HG03520 (cell line): ENCODE measurements around the gene KSR2.

Experiments
- ATAC-seq: cut with Tn5 transposase; IDR thresholded peaks from one replicate; pipeline ENCODE4 v1.9.1; 2021; ENCODE audit warnings: mild to moderate bottlenecking, moderate library complexity; ENCODE audit not compliant: unreplicated experiment

The KSR2 gene

GRCh38 chr12:117547209-117547608, 421.6 kb downstream of the KSR2 start:
- ATAC-seq: no peak

- no peak for ATAC-seq
Measured at GRCh38 chr12:117545216-117545615, 423.6 kb downstream of the KSR2 start.

- ATAC-seq: no peak
Measured at GRCh38 chr12:117540011-117540410, 428.8 kb downstream of the KSR2 start.

- no peak for ATAC-seq
Measured at GRCh38 chr12:117538926-117539325, 429.9 kb downstream of the KSR2 start.

GRCh38 chr12:117538032-117538690, 430.6 kb downstream of the KSR2 start:
- ATAC-seq: no peak

- ATAC-seq: no peak
Measured at GRCh38 chr12:117533687-117534086, 435.1 kb downstream of the KSR2 start.

GRCh38 chr12:117530796-117531195, 438.0 kb downstream of the KSR2 start:
- no peak for ATAC-seq

GRCh38 chr12:117528538-117528937, 440.3 kb downstream of the KSR2 start:
- ATAC-seq: no peak

- ATAC-seq: no peak
Measured at GRCh38 chr12:117527479-117527855, 441.3 kb downstream of the KSR2 start.

- no peak for ATAC-seq
Measured at GRCh38 chr12:117526757-117527478, 441.9 kb downstream of the KSR2 start.

GRCh38 chr12:117525766-117526165, 443.0 kb downstream of the KSR2 start:
- no peak for ATAC-seq

GRCh38 chr12:117524806-117525205, 444.0 kb downstream of the KSR2 start:
- no peak for ATAC-seq

GRCh38 chr12:117523971-117524370, 444.8 kb downstream of the KSR2 start:
- ATAC-seq: no peak

GRCh38 chr12:117522559-117522958, 446.2 kb downstream of the KSR2 start:
- ATAC-seq: no peak

GRCh38 chr12:117521867-117522266, 446.9 kb downstream of the KSR2 start:
- ATAC-seq: no peak

- no peak for ATAC-seq
Measured at GRCh38 chr12:117521346-117521745, 447.4 kb downstream of the KSR2 start.

GRCh38 chr12:117518594-117519270, 450.1 kb downstream of the KSR2 start:
- no peak for ATAC-seq

GRCh38 chr12:117517219-117517739, 451.5 kb downstream of the KSR2 start:
- ATAC-seq: no peak

- ATAC-seq: no peak
Measured at GRCh38 chr12:117516034-117516433, 452.8 kb downstream of the KSR2 start.

GRCh38 chr12:117514016-117514415, 454.8 kb downstream of the KSR2 start:
- no peak for ATAC-seq

GRCh38 chr12:117513353-117513752, 455.4 kb downstream of the KSR2 start:
- ATAC-seq: no peak

GRCh38 chr12:117508468-117508867, 460.3 kb downstream of the KSR2 start:
- ATAC-seq: no peak
